Stomach smooth muscle (tissue), 2 donors: ENCODE measurements around the gene KRTAP10-2.
"Not testable (repeated sequence)": the region's sequence is repeated elsewhere in the genome, so short reads cannot be mapped to it uniquely, and the experiment has no call there.

ENCODE experiments used
- H3K27ac ChIP-seq: one replicate; pipeline ENCODE4 v1.7.0; 2013; ENCODE audit warnings: mild to moderate bottlenecking, low read length, inconsistent platforms
- H3K27me3 ChIP-seq, 2 donors: one replicate each; pipeline ENCODE4 v1.7.0; 2013; ENCODE audit warnings: low read length in 2 of 2; ENCODE audit not compliant: insufficient read depth in 2 of 2, control insufficient read depth in 1 of 2
- H3K36me3 ChIP-seq, 2 donors: one replicate each; pipeline ENCODE4 v1.7.0; 2013; ENCODE audit warnings: low read length in 2 of 2; ENCODE audit not compliant: control insufficient read depth in 2 of 2, insufficient read depth in 2 of 2
- H3K4me1 ChIP-seq: one replicate; pipeline ENCODE4 v1.7.0; 2013; ENCODE audit warnings: low read length; ENCODE audit not compliant: control insufficient read depth, insufficient read depth
- H3K4me3 ChIP-seq, 2 donors: one replicate each; pipeline ENCODE4 v1.7.0; 2013; ENCODE audit warnings: low read length in 2 of 2
- H3K9ac ChIP-seq, 2 donors: one replicate each; pipeline ENCODE4 v1.7.0; 2013; ENCODE audit warnings: low read length in 2 of 2, mild to moderate bottlenecking in 1 of 2
- H3K9me3 ChIP-seq, 2 donors: one replicate each; pipeline ENCODE4 v1.7.0; 2013; ENCODE audit warnings: low read length in 2 of 2; ENCODE audit not compliant: control insufficient read depth in 2 of 2
- donor health status: healthy.
- donor health status: Pancreatic carcinoma.

Gene KRTAP10-2

DNA sequence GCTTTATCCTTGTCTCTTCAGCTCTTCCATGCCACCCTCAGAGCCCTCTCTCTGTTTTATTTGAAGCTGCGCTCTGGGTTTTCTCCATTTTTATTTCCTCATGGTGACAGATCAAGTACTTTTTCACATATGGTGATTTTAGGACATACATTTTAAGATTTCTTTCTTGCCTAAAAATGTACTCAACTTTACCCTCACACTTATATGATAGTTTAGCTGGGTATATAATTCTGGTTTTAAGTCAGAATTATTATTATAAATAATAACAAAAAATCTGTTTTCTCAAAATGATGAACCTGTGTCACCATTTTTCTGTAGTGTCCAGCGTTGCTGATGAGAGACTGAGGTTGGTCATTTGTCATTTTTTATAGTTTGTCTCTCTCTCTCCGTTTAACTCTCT lies 29.9 kb upstream of the KRTAP10-2 start:
- Histone ChIP-seq H3K4me3 (no peak overlapping the region), H3K4me1 (no peaks in the 10 kb centered on the region), H3K27ac (no peak overlapping the region), H3K9ac (no peak overlapping the region), H3K27me3 (peaks cover 8 to 10% of the 10 kb centered on the region in 2 donors), H3K9me3 (peaks cover 5 to 16% of the 10 kb centered on the region in 2 donors), H3K36me3 (no peaks in the 10 kb centered on the region)

DNA sequence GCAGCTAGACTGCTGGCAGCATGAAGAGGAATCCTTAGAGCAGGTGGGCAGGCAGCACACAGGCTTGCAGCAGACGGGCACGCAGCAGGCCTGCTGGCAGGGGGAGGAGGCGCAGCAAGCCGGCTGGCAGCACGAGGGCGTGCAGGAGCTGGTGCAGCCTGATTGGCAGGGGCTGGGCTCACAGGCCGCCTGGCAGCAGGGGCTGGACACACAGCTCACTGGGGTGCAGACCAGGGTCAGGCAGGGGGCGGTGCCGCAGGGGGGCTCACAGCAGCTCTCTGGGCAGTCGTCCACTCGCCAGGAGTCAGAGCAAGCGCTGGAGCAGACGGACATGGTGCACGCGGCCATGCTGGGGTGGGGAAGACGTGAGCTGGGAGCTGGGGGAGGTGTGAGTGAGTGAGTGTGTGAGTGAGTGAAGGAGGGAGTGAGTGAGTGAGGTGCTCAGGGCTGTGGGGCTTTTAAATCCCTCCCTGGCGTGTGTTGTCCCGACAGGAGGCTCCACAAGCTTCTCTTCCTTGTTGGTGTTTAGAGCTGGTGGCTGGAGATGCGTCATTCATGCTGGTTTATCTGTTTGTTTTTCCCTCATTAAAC lies 29.0 kb upstream of the KRTAP10-2 start, which contains the start of gene KRTAP10-5:
Gene KRTAP10-5 (minus strand): TSS at position 374 of the 591 bp plus-strand sequence. CDS start 26 bp downstream, at position 348.
- not testable (repeated sequence) for H3K36me3 ChIP-seq, H3K4me3 ChIP-seq, H3K27me3 ChIP-seq, H3K9ac ChIP-seq, H3K27ac ChIP-seq, H3K4me1 ChIP-seq
- H3K9me3 ChIP-seq = peaks cover 3 to 23% of the 10 kb centered on the region in 2 donors

DNA sequence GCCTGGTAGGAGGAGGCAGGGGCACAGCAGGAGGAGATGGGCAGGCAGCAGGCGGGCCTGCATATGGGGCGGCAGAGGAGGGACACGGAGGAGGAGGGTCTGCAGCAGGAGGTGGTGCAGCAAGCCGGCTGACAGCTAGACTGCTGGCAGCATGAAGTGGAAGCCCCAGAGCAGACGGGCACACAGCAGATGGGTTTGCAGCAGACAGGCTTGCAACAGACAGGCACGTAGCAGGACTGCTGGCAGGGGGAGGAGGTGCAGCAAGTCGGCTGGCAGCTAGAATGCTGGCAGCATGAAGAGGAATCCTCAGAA lies 28.5 kb upstream of the KRTAP10-2 start:
- Histone ChIP-seq H3K36me3 (no peaks in the 10 kb centered on the region), H3K4me3 (no peak overlapping the region), H3K27ac (no peak overlapping the region), H3K9me3 (peaks cover 2 to 24% of the 10 kb centered on the region in 2 donors), H3K4me1 (no peaks in the 10 kb centered on the region), H3K9ac (no peak overlapping the region), H3K27me3 (peaks cover 4 to 6% of the 10 kb centered on the region in 2 donors)

DNA sequence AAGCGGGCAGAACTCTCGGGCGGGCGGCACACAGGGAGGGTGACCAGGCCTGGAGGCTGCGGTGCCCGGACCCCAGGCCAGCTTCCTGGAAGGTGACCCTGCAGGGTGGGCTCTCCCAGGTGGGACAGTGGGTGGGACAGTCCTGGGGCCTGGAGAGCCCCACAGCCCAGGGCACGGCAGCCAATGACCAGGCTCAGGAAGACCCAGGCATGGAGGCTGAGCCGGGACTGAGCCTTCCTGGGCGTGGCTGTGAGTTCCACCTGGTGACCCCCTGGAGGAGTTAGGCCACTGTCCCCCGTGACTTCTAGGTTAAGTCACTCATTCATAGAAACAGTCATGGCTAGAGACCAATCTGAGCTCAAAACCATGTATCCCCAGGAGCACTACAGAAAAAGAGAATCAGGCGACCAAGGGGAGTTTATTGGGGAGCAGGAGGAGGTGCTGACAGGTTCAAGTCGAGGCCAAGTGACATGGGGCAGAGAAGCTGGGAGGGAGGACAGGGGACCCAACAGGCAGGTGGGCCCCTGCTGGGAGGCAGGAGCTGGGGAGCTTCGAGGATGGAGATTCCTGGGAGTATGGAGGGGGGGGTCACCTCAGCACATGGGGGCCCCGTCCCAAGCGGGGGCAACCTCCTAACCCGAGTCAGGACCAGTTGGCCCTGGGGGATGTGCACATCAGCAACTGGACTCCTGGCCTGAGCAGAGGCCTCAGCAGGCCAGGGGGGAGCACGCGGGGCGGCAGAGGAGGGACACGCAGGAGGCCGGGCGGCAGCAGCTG lies 27.9 kb upstream of the KRTAP10-2 start:
- Histone ChIP-seq H3K9ac (no peak overlapping the region), H3K27me3 (peaks cover 4 to 7% of the 10 kb centered on the region in 2 donors), H3K9me3 (peaks cover 2 to 24% of the 10 kb centered on the region in 2 donors), H3K4me1 (no peaks in the 10 kb centered on the region), H3K4me3 (no peak overlapping the region), H3K36me3 (no peaks in the 10 kb centered on the region), H3K27ac (no peak overlapping the region)

DNA sequence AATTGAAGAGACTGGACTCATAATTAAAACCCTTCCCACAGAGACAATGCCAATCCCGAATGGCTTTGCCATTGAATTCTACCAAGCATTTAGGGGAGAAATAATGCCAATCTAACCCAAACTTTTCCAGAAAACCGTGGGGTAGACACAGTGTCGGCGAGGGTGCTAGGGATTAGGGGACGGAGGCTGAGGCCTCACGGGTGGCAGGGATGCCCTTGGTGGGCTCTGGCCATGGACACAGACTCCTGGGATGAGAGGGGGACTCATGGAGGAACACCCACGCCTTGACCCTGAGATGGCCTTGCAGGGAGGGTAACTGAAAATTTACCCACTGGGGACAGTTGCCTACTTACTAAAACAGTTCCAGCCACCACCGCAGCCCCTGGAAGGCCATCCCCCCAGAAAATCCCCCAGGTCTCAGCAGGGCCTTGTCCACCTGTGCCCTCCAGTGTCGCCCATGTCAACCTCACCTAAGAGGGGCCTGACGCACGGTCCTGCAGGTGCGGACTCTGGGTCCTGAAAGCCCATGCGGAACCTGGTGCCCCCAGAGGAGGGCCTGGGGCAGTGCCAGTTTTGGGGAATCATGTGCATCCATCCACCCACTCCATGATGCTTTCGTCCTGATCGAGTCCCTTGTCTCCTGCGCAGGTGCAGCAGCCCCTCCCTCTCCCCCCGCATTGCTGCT lies 27.2 kb upstream of the KRTAP10-2 start:
- H3K27ac ChIP-seq = no peak overlapping the region
- H3K9ac ChIP-seq = no peak overlapping the region
- H3K36me3 ChIP-seq = no peaks in the 10 kb centered on the region
- no peak overlapping the region for H3K4me3 ChIP-seq
- peaks cover 4% of the 10 kb centered on the region in 2 donors for H3K27me3 ChIP-seq
- no peaks in the 10 kb centered on the region for H3K4me1 ChIP-seq
- H3K9me3 ChIP-seq = peaks cover 2 to 24% of the 10 kb centered on the region in 2 donors

DNA sequence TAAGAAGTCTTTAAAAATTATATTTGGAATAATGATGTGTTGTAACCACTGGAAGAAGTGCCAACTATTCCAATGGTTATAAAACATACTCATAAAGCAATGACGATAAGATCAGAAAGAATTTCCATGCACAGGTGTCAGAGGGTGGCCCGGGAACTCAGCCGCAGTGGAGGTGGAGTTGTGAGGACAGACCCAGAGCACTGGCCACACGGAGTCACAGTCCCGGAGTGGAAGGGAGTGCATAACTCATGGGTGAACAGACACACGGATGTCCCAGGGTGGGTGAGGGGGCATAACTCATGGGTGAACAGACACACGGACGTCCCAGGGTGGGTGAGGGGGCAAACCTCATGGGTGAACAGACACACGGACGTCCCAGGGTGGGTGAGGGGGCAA lies 24.7 kb upstream of the KRTAP10-2 start:
- no peak overlapping the region for H3K4me3 ChIP-seq
- peaks cover 6 to 7% of the 10 kb centered on the region in 2 donors for H3K27me3 ChIP-seq
- H3K27ac ChIP-seq = no peak overlapping the region
- H3K4me1 ChIP-seq = no peaks in the 10 kb centered on the region
- peaks cover 2 to 32% of the 10 kb centered on the region in 2 donors for H3K9me3 ChIP-seq
- H3K9ac ChIP-seq = no peak overlapping the region
- H3K36me3 ChIP-seq = no peaks in the 10 kb centered on the region

DNA sequence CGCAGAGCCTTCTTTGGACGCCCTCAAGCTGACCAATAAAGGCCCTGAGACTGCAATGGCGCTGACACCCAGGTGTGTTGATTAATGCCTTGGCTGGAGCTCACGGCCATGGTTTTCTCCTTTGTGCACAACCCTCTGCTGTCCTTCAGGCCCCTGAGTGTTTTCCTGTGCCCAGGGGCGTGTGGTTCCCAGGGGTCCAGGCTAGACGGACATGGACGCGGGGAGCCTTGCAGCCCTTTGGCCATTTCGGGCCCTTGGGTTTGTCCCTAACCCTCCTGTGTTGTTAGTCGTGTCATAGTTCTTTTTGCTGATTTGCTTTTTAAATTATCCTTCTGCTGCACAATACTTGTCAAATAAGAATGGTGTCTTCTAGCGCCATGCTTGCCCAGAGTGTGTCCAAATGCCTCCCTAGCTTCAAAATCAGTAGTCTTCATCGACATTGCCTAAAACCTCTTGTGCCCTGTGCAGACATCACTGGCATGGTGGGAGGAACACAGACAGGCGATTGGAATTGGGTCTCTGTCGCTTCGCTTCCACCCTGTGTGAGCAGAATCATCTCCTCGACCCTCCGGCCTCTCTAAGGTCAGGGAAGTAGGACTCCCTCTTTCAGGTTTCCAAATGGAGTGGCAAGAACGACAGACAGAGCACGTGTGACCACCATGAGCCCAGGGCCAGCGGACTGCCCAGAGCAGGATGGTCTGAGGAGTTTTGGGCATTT lies 24.2 kb upstream of the KRTAP10-2 start:
- no peak overlapping the region for H3K4me3 ChIP-seq

DNA sequence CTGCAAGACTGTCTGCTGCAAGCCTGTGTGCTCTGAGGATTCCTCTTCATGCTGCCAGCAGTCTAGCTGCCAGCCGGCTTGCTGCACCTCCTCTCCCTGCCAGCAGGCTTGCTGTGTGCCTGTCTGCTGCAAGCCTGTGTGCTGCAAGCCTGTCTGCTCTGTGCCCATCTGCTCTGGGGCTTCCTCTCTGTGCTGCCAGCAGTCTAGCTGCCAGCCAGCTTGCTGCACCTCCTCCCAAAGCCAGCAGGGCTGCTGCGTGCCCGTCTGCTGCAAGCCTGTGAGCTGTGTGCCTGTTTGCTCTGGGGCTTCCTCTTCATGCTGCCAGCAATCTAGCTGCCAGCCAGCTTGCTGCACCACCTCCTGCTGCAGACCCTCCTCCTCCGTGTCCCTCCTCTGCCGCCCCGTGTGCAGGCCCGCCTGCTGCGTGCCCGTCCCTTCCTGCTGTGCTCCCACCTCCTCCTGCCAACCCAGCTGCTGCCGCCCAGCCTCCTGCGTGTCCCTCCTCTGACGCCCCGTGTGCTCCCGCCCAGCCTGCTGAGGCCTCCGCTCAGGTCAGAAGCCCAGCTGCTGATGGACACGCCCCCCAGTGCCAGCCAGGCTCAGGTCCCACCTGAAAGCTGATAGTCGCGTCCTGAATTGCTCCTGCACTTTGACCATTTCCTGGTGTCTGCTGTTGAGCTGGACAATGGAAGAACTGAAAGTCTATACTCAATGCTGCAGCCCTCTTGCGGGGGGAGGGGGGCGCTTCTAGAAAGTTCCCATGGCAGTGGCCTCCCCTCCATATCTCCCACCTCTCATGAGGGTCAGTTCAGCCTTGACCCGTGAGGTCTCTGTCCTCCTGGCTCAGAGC lies 23.4 kb upstream of the KRTAP10-2 start:
- Histone ChIP-seq H3K9ac (no peak overlapping the region), H3K4me1 (no peaks in the 10 kb centered on the region), H3K4me3 (no peak overlapping the region), H3K36me3 (no peaks in the 10 kb centered on the region), H3K9me3 (peaks cover 2 to 33% of the 10 kb centered on the region in 2 donors), H3K27me3 (peaks cover 5 to 6% of the 10 kb centered on the region in 2 donors), H3K27ac (no peak overlapping the region)

More for the DNA sequence above, 24.2 kb upstream of the KRTAP10-2 start:
- Histone ChIP-seq H3K4me1 (no peaks in the 10 kb centered on the region), H3K36me3 (no peaks in the 10 kb centered on the region), H3K9ac (no peak overlapping the region), H3K27me3 (peaks cover 6% of the 10 kb centered on the region in 2 donors), H3K27ac (no peak overlapping the region), H3K9me3 (peaks cover 2 to 33% of the 10 kb centered on the region in 2 donors)

DNA sequence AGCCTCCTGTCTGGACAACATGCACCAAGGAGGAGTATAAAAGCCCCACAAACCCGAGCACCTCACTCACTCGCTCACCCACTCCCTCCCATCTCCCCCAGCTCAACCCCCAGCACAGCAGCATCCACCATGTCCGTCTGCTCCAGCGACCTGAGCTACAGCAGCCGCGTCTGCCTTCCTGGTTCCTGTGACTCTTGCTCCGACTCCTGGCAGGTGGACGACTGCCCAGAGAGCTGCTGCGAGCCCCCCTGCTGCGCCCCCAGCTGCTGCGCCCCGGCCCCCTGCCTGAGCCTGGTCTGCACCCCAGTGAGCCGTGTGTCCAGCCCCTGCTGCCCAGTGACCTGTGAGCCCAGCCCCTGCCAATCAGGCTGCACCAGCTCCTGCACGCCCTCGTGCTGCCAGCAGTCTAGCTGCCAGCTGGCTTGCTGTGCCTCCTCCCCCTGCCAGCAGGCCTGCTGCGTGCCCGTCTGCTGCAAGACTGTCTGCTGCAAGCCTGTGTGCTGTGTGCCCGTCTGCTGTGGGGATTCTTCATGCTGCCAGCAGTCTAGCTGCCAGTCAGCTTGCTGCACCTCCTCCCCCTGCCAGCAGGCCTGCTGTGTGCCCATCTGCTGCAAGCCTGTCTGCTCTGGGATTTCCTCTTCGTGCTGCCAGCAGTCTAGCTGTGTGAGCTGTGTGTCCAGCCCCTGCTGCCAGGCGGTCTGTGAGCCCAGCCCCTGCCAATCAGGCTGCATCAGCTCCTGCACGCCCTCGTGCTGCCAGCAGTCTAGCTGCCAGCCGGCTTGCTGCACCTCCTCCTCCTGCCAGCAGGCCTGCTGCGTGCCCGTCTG lies 22.5 kb upstream of the KRTAP10-2 start, which contains the start of gene KRTAP10-4:
Gene KRTAP10-4 (plus strand): TSS at position 100 of the 827 bp plus-strand sequence. CDS start 30 bp downstream, at position 130.
- H3K27me3 ChIP-seq, H3K9ac ChIP-seq, H3K36me3 ChIP-seq, H3K4me3 ChIP-seq, H3K27ac ChIP-seq, H3K4me1 ChIP-seq: not testable (repeated sequence)
- peaks cover 2 to 33% of the 10 kb centered on the region in 2 donors for H3K9me3 ChIP-seq
